Ureter (tissue), 1 donor: ENCODE results near the gene MARVELD1. TPM values are rescaled to one million over a fixed set of nuclear protein-coding genes. Genes with fewer than 3 reads are reported as not detected.

ENCODE experiments used
- DNase-seq: peaks from one replicate; pipeline ENCODE4 v3.0.0-alpha.2; 2020; ENCODE audit warnings: low spot score
- total RNA-seq: library from RNA; stranded (reverse); gene quantifications from one replicate; pipeline ENCODE4 v1.2.4, GENCODE V29; 2023
- donor health status: DM: yes; HTN: yes; CAD: no.

The MARVELD1 gene
- total RNA-seq, 1 donor from 2014 or later = 40.8 TPM

DNA sequence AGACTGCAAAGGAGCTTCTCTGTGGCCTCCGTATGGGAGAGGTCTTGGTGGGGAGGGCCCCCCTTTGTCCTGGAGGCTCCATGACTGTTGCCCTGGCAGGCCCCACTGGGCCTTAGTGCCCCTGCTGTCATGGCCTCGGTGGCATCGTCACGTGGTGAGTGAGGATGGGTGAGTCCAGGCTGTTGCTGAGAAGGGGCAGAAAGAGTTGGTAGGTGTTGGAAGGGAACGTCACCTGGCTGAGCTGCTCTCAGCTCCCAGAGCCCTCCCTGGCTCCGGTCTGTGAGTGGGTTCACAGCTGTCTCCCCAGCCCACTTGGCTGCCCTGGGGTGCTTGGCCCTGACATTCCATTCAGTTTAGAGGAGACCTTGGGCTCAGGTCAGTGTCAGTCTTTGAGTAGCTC is 42.2 kb downstream of the MARVELD1 start:
- DNase-seq = no peak

DNA sequence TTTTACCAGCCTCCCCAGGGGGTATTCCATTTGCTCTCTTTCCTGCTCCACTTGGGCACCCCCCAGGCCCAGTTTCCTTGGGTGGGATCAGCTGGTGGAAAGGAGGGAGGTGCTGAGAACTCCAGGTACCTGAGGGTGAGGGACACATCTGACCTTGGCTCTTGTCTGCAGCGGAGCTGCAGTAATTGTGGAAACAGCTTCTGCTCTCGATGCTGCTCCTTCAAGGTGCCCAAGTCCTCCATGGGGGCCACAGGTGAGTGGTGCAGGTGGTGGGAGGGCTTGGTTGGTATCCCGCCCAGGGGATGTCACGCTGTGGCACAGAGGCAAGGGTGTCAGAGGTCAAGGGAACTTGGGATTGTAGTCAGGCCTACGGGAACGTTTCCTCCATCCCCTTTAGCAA is 43.9 kb downstream of the MARVELD1 start:
- DNase-seq = no peak

DNA sequence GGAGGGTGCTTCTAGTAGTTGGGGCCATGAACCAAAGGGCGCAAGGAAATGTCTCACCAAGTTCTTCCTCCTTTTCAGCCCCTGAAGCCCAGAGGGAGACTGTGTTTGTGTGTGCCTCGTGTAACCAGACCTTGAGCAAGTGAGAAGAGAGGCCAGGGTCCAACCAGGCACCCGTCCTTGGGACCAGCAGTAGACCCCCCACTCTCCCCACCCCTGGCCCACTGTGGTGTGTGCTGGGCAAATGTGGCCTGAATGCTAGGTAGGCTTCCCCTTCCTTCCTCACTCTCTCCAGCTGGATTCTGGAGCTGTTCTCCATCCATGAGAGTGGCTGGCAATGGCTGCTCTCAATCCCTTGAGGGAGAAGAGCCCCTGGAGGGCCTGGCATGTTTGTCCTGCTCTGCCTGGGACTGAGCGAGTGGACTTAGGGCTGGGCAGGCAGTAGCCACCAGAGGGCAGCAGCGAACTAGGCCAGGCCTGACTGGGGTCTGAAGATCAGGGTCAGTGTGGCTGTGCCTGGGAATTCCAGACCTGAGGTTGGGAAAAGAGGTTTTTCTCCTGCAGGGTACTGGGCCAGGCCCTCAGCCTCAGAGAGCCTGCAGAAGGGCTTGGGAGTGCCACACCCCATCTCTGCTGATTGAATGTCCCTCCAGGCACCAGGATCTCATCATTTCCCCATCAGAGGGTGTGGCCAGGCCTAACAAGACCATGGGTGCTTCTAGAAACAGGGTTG is 45.8 kb downstream of the MARVELD1 start:
- DNase-seq = no peak

DNA sequence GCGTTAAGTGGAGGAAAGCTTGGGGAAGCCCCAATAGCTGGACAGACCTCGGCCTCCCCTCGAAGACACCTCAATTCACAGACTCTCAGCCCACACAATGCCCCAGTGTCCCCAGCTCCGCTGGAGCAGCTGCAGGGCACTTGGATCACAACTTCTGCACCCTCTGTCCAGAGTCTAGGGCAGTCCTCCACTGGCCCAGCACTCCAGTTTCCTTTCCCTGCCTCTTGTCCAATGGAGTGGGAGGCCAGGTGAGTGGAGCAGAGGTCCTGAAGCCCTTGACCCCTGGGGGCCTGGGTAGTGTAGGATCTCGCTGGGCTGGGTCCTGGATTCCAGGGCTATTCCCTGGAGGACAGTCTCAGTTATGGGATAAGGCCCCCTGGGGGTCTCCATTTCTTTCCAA is 46.4 kb downstream of the MARVELD1 start:
- no peak for DNase-seq

DNA sequence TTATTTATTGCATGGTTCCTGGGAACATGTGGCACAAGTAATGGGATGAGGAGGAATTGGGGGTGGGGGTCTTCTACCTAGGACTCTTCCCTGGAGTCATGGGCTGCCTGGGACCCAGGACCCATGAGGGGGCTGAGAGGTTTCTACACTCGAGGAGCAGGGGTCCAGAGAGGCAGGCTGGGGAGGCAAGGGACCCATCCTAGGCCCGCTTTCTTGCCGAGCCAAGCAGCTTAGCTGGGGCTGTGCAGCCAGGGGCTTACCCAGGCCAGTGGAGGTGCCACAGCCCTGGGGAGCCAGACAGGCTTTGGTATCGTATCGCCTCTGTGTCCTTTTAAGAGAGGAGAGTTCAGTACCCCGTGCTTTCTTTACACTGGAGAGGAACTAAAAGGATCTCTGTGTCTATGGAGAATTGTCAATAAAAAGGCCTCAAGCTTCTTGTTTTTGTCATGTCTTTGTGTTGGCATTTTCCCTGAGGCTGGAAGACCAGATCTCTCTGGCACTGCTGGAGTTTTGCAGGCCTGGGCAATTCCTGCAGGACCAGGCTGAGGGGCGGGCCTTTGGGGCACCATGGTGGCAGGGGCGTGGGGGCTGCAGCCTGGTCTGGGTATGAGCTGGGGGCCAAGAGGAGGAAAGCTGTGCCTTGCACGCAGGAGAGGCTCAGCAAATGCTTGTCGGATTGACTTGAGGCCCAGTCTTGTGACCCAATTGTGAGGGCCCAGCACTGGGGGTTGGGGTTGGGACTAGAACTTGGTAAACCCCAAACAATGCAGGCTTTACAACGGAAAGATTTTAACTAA is 47.1 kb downstream of the MARVELD1 start:
- no peak for DNase-seq

DNA sequence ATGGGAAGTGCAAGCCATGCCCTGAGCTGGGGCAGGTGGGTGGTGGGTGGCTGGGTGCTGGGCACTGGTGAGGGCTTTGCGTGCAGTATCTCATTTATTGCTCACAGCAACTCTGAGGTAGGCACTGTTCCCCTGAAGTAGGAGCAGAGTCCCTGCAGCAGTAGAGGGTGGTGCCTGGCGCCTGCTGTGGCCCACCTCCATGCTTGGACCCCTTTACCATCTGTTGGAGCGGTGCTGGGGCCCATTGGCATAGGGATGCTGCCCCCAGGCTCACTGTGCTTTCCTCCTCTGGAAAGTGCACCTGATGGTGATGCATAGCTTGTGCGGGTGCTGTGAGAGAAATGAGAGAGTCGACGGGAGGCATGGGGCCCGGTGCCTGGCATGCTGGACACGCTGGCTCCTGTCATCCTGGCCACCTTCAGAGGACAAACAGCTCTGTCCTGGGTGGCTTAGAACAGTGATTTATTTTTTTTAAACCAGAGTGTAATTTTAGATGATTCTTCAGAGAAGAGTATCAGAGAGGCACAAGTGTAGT is 47.9 kb downstream of the MARVELD1 start:
- DNase-seq = no peak

DNA sequence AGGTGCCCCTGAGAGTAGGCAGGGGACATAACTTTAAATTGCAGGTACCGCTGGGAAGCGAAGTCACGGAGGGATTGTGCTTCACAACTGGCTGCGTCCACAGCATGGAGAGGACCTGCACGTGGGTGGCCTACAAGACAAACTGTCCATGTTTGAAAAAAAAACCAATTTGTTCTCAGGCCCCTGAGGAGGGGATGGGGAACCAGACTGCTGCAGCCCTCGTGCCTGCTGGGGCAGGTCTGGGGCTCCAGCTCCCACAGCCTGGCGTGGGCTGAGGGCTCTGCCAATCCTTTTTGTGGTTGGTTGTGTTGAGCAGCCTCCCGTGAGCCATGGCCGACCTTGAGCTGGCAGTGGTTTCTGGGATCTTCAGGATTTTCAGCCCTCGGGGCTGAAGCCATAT is 48.5 kb downstream of the MARVELD1 start:
- no peak for DNase-seq

DNA sequence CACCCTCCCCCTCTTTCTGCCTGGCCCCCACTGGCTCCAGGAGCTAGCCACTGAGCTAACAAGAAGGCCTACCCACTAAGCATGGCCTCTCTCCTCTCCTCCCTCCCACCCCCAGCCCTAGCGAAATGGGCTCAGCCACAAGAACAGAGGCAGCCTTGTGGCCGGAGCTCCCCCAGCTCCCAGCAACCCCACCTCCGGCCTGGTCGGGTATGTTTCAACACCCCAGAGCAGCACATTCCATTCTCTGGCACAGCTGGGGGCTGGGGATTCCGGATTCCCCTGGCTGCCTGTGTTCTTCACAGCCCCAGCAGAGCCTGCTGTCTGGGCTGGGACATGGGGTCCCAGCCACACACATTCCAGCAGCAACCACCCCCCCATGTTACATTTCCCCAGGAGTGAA is 49.3 kb downstream of the MARVELD1 start:
- no peak for DNase-seq

DNA sequence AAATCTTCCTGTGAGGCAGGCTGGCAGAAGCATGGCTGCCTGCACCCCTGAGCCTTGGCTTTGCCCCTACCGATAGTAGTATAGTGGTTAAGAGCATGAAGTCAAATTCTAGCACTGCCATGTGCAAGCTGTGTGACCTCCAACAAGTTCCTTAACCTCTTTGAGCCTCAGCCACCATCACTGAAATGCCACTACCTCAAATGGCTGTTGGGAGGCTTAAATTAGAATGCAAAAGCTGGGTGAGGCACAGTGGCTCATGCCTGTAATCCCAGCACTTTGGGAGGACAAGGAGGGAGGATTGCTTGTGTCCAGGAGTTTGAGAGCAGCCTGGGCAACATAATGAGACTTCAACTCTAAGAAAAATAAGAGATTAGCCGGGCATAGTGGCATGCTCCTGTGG is 49.9 kb downstream of the MARVELD1 start:
- no peak for DNase-seq

DNA sequence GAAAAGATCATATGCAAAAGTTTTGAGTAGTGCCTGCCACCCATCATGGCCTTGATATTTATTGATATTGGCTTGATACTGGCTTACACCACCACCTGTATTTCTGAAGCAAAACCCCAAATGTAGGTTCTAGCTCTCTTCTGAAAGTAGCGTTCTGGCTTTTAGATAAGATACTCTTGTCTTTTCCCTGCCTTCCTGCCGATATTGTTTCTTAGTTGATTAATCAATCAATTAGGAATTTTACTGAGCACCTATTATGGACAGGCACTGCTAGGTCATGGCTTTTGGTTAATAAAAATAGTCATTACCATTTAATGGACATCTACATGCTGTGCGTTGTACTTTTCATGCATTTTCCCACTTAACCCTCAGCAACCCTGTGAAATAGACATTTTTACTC is 50.4 kb downstream of the MARVELD1 start:
- no peak for DNase-seq

DNA sequence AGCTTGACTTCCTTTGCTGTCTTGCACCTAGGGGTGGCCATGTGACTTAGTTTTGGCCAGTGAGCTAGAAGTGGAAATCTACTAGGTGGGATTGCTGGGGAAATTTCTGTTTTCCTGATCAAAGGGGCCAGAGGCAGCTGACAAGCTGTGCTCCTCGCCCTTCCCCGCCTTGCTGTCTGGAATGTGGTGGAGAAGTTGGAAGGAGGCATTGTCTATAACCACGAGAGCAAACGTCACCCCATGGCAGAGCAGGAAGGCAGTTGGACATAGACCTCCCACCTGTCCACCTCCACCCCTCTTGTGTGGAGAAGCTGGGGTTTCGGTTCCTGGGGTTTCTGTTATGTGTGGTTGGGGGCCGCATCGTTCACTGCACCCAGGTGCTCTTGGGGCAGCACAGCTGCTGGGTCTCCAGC is 51.0 kb downstream of the MARVELD1 start:
- no peak for DNase-seq

DNA sequence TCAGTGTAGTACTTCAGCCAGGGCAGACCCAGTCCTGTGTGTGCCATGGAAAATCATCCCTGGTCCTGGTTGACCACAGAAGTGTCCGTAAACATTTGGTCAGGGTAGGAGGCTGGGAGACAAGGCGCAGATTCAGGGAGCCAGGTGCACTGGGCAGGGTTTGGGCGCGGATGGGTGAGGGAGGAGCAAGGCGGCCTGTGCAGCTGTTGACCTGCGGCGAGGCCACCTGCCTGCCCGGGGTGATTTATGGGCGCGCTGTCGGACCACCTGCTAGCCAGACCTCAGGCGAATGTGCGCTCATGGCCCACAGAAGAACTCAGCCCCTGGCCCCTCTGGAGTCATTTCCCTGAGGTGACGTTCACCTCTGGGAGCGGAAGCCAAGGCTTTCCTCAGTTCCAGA is 51.7 kb downstream of the MARVELD1 start:
- DNase-seq = no peak

DNA sequence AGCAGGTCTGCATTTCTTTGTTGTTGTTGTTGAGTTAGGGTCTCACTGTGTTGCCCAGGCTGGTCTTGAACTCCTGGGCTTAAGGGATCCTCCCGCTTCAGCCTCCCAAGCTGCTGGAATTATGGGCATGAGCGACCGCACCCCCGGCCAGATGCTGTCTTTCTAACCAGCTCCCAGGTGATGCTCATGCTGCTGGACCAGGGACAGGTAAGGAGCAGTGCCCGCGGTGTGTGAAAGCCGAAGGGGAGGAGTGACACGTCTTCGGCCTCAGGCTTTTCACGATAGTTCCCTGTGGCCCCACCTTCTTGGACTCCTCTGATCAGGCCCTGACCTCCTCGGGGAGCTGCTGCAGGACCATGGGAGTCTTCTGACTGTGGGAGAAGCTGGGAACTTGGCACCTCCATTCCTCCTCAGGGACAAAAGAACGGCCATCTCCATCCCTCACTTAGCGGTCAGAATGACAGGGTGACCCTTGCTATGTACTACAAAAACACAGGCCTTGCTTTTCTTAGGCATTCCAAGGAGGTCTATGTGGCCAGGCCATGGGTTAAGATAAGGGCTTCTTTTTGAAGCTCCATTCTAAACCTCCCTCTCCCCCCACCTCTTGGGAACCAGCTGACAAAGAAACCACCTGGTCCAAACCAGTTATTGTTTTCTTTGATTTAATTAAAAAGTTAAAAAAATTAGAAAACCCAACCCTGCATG is 52.7 kb downstream of the MARVELD1 start:
- no peak for DNase-seq

DNA sequence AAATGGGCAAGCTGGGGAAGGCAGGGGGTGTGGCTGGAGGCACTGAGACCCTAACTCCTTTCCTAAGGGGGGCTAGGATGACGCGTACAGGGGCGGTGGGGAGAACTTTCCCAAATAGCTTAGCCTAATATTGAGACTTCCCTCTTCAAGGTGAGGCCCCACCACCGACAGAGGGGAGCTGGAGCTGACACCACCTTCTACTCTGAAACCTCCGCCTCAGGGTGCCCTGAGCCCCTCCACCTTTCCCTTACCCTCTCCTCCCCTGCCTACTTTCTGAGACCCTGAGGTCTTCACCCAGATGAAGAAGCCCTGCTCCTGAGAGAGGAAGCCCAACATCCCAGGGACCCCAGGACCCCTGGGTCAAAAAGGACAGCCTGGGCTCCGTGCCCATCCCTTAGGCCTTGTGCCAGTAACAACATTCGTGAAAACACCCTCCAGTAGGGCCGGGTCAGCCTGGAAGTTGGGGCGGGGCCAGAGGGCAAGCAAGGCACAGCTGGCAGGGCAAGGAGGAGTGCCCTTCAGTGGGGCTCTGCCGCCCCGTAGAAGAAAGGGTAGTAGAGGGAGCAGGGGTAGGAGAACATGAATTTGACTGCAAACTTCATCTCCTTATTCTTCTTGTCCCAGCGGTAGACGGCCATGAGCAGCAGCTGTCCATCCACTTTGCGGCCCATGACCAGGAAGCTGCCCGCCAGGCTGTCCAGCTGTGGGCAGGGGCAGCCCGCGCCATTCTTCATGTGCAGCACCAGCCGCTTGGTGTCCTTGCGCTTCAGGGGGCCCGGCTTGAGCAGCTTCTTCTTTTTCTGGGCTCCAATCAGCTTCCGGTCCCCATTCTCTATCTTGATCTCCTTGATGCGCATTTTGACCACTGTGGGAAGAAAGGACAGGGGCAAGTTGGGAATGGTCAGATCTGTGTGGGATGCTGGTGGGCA is 53.7 kb downstream of the MARVELD1 start:
- no peak for DNase-seq

Other genes starting within 250 kb of the MARVELD1 start
- 71.5 TPM for gene MMS19, start 215.3 kb upstream of the MARVELD1 start, total RNA-seq
- 6.2 TPM for gene UBTD1, start 214.8 kb upstream of the MARVELD1 start, total RNA-seq
- gene ANKRD2, start 141.0 kb upstream of the MARVELD1 start, total RNA-seq = 1.1 TPM
- 1.3 TPM for gene HOGA1, start 129.3 kb upstream of the MARVELD1 start, total RNA-seq
- gene C10orf62, start 124.0 kb upstream of the MARVELD1 start, total RNA-seq = not detected
- gene MORN4, start 80.2 kb upstream of the MARVELD1 start, total RNA-seq = 12.9 TPM
- gene PI4K2A, start 73.1 kb upstream of the MARVELD1 start, total RNA-seq = 16.7 TPM
- gene AVPI1, start 26.5 kb upstream of the MARVELD1 start, total RNA-seq = 11.7 TPM
- gene ZFYVE27, start 23.4 kb downstream of the MARVELD1 start, total RNA-seq = 33.8 TPM
- 0.81 TPM for gene SFRP5, start 58.3 kb downstream of the MARVELD1 start, total RNA-seq
- 0.29 TPM for gene GOLGA7B, start 136.1 kb downstream of the MARVELD1 start, total RNA-seq